ENCODE data around the gene FAM222B. TPM values are rescaled to one million over a fixed set of nuclear protein-coding genes. Genes with fewer than 3 reads are reported as not detected.
"Not testable (repeated sequence)": the region's sequence is repeated elsewhere in the genome, so short reads cannot be mapped to it uniquely, and the experiment has no call there.

Gene FAM222B
- total RNA-seq, 2 donors from 2014 or later, result 19.9 to 23.4 TPM

DNA sequence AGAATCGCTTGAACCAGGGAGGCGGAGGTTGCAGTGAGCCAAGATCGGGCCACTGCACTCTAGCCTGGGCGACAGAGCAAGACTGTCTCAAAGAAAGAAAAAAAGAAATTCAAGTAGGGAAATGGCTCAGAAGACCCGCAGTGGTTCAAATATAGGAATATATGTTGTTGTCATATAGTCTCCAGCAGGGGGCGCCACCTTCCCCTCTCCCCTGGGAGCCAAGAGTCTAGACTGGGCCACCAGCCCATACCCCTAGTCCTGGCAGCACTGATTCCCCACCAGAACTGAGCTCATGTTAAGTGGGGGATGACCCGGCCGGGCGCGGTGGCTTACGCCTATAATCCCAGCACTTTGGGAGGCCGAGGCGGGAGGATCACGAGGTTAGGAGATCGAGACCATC lies 6.1 kb upstream of the FAM222B start:
- not testable (repeated sequence) for H3K27me3 ChIP-seq (replicated peaks; ENCODE audit: insufficient read depth); ATAC-seq (ENCODE audit: insufficient number of reproducible peaks, low FRiP score, low read depth); H3K27ac ChIP-seq; H3K4me1 ChIP-seq (ENCODE audit: control insufficient read depth in 1 of 2, low read depth in 2 of 2); H3K4me3 ChIP-seq; DNase-seq (ENCODE audit: low spot score); H3K9me3 ChIP-seq; H3K36me3 ChIP-seq
- TF ChIP-seq, protein P1, sequence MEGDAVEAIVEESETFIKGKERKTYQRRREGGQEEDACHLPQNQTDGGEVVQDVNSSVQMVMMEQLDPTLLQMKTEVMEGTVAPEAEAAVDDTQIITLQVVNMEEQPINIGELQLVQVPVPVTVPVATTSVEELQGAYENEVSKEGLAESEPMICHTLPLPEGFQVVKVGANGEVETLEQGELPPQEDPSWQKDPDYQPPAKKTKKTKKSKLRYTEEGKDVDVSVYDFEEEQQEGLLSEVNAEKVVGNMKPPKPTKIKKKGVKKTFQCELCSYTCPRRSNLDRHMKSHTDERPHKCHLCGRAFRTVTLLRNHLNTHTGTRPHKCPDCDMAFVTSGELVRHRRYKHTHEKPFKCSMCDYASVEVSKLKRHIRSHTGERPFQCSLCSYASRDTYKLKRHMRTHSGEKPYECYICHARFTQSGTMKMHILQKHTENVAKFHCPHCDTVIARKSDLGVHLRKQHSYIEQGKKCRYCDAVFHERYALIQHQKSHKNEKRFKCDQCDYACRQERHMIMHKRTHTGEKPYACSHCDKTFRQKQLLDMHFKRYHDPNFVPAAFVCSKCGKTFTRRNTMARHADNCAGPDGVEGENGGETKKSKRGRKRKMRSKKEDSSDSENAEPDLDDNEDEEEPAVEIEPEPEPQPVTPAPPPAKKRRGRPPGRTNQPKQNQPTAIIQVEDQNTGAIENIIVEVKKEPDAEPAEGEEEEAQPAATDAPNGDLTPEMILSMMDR (IDR thresholded peaks at IDR 0.05), result peak; percentile 25

DNA sequence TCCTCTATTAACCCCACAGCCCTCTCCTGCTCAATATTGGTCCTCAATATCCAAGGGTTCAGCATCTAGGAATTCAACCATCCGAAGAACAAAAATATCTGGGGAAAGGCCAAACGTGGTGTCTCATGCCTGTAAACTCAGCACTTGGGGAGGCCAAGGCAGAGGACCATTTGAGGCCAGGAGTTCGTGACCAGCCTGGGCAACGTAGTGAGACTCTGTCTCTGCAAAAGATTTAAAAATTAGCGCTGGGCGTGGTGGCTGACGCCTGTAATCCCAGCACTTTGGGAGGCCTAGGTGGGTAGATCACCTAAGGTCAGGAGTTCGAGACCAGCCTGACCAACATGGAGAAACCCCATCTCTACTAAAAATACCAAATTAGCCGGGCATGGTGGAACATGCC lies 4.1 kb upstream of the FAM222B start:
- not testable (repeated sequence) for H3K9me3 ChIP-seq; H3K27me3 ChIP-seq (replicated peaks; ENCODE audit: insufficient read depth); H3K4me1 ChIP-seq (ENCODE audit: control insufficient read depth in 1 of 2, low read depth in 2 of 2); H3K4me3 ChIP-seq; H3K36me3 ChIP-seq; DNase-seq (ENCODE audit: low spot score); H3K27ac ChIP-seq; ATAC-seq (ENCODE audit: insufficient number of reproducible peaks, low FRiP score, low read depth)

DNA sequence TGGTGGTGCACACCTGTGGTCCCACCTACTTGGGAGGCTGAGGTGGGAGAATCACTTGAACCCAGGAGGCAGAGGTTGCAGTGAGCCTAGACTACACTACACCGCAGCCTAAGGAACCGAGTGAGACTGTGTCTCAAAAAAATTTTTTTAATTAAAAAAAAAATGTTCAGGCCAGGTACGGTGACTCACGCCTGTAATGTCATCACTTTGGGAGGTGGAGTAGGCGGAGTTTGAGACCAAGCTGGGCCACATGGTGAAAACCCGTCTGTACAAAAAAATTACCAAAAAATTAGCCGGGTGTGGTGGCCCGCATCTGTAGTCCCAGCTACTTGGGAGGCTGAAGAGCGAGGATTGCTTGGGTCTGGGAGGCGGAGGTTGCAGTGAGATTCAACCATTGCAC lies 3.6 kb upstream of the FAM222B start:
- no peaks in the 10 kb centered on the region for H3K27me3 ChIP-seq (replicated peaks; ENCODE audit: insufficient read depth)
- H3K4me3 ChIP-seq, result no peak overlapping the region
- H3K4me1 ChIP-seq (ENCODE audit: control insufficient read depth in 1 of 2, low read depth in 2 of 2), result peaks cover 3 to 5% of the 10 kb centered on the region in 2 donors
- TF ChIP-seq, protein P1 (IDR thresholded peaks at IDR 0.05), result no peak
- no peak for DNase-seq (ENCODE audit: low spot score)
- no peaks in the 10 kb centered on the region for H3K9me3 ChIP-seq
- ATAC-seq (ENCODE audit: insufficient number of reproducible peaks, low FRiP score, low read depth), result no peak
- H3K27ac ChIP-seq, result no peak overlapping the region
- no peaks in the 10 kb centered on the region for H3K36me3 ChIP-seq

DNA sequence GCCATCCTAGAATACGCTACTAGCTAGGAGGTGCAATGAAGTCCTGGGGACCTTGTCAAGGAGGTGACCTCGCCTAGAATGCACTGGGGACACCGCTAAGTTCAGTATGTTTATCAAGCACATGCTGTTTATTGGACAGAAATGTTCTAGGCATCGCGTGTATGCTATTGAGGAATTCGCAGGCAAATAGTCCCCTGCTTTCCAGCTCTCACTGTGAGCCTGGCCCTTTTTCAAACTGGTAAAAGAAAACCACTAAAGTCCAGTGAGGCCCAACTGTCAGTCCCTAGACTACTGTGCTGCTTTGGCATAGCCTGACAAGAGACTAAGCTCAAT lies 1.2 kb upstream of the FAM222B start:
- Histone ChIP-seq H3K4me1 (ENCODE audit: control insufficient read depth in 1 of 2, low read depth in 2 of 2) (peaks cover 5 to 7% of the 10 kb centered on the region in 2 donors), H3K36me3 (no peaks in the 10 kb centered on the region), H3K9me3 (no peaks in the 10 kb centered on the region), H3K27me3 (replicated peaks; ENCODE audit: insufficient read depth) (no peaks in the 10 kb centered on the region), H3K4me3 (no peak overlapping the region), H3K27ac (no peak overlapping the region)
- DNase-seq (ENCODE audit: low spot score) (no peak), ATAC-seq (ENCODE audit: insufficient number of reproducible peaks, low FRiP score, low read depth) (no peak)
- TF ChIP-seq, protein P1 (IDR thresholded peaks at IDR 0.05), result no peak

DNA sequence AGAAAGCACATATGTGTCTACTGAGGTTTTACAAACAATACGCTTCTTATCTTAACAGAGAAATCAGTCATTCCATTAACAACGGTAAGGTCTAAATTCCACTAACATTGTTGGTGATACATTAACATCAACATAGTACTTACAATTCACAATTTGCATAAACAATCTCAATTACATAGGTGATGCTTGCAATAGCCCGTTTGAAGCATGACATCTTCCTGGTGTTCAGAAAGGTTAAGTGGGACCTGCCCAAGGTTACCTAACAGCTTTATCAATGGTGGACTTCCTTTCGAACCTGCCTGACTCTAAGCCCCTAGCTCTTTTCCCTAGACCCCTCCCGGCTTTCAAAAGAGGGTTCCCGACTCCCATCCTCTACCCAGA lies 699 bp downstream of the FAM222B start:
- TF ChIP-seq, protein P1 (IDR thresholded peaks at IDR 0.05), result no peak
- no peaks in the 10 kb centered on the region for H3K27me3 ChIP-seq (replicated peaks; ENCODE audit: insufficient read depth)
- peak overlapping the region; percentile 42 to 69 for H3K27ac ChIP-seq
- H3K4me1 ChIP-seq (ENCODE audit: control insufficient read depth in 1 of 2, low read depth in 2 of 2), result peaks cover 5 to 7% of the 10 kb centered on the region in 2 donors
- H3K4me3 ChIP-seq, result peak overlapping the region; percentile 90
- H3K9me3 ChIP-seq, result no peaks in the 10 kb centered on the region
- no peak for DNase-seq (ENCODE audit: low spot score)
- no peak for ATAC-seq (ENCODE audit: insufficient number of reproducible peaks, low FRiP score, low read depth)
- H3K36me3 ChIP-seq, result no peaks in the 10 kb centered on the region

DNA sequence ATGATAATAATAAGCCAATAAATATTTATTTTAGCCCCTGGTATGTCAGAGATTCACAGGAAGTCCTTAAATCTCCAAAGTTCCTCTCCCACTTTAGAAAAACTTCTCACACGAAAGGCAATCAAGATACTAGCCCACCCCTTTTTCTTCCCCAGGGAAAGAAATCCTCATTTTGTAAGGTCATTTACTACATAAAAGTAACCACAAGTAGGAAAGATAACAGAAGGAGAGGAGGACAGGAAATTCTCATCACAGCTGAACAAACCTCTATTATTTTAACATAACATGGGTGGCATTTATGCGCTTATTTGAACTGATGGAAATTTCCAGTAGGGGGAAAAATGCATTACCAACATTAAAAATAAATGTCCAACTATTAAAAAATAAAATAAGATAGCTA lies 3.4 kb downstream of the FAM222B start:
- Histone ChIP-seq H3K4me3 (no peak overlapping the region), H3K9me3 (no peaks in the 10 kb centered on the region), H3K27ac (no peak overlapping the region), H3K4me1 (ENCODE audit: control insufficient read depth in 1 of 2, low read depth in 2 of 2) (peaks cover 5 to 7% of the 10 kb centered on the region in 2 donors), H3K27me3 (replicated peaks; ENCODE audit: insufficient read depth) (no peaks in the 10 kb centered on the region), H3K36me3 (no peaks in the 10 kb centered on the region)
- DNase-seq (ENCODE audit: low spot score) (no peak), ATAC-seq (ENCODE audit: insufficient number of reproducible peaks, low FRiP score, low read depth) (no peak)
- TF ChIP-seq, protein P1 (IDR thresholded peaks at IDR 0.05), result no peak

DNA sequence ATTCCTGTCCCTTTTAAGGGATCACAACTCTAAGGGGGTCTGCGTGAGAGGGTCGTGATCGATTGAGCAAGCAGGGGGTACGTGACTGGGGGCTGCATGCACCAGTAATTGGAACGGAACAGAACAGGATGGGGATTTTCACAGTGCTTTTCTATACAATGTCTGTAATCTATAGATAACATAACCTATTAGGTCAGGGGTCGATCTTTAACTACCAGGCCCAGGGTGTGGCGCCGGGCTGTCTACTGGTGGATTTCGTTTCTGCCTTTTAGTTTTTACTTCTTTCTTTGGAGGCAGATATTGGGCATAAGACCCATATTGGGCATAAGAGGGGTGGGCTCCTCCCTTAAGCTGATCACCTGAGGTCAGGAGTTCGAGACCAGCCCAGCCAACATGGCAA lies 6.0 kb downstream of the FAM222B start:
- not testable (repeated sequence) for ATAC-seq (ENCODE audit: insufficient number of reproducible peaks, low FRiP score, low read depth); H3K27ac ChIP-seq; DNase-seq (ENCODE audit: low spot score); H3K27me3 ChIP-seq (replicated peaks; ENCODE audit: insufficient read depth); H3K9me3 ChIP-seq; H3K4me3 ChIP-seq; H3K4me1 ChIP-seq (ENCODE audit: control insufficient read depth in 1 of 2, low read depth in 2 of 2); H3K36me3 ChIP-seq

Data from thoracic aorta (tissue), 2 donors.